GM21360 (cell line): ENCODE measurements around the gene TRIM3.
"Not testable (repeated sequence)": the region's sequence is repeated elsewhere in the genome, so short reads cannot be mapped to it uniquely, and the experiment has no call there.

ENCODE experiments used
- ATAC-seq: cut with Tn5 transposase; IDR thresholded peaks from one replicate; pipeline ENCODE4 v1.9.1; 2021; ENCODE audit warnings: mild to moderate bottlenecking, moderate library complexity; ENCODE audit not compliant: unreplicated experiment

Gene TRIM3

DNA sequence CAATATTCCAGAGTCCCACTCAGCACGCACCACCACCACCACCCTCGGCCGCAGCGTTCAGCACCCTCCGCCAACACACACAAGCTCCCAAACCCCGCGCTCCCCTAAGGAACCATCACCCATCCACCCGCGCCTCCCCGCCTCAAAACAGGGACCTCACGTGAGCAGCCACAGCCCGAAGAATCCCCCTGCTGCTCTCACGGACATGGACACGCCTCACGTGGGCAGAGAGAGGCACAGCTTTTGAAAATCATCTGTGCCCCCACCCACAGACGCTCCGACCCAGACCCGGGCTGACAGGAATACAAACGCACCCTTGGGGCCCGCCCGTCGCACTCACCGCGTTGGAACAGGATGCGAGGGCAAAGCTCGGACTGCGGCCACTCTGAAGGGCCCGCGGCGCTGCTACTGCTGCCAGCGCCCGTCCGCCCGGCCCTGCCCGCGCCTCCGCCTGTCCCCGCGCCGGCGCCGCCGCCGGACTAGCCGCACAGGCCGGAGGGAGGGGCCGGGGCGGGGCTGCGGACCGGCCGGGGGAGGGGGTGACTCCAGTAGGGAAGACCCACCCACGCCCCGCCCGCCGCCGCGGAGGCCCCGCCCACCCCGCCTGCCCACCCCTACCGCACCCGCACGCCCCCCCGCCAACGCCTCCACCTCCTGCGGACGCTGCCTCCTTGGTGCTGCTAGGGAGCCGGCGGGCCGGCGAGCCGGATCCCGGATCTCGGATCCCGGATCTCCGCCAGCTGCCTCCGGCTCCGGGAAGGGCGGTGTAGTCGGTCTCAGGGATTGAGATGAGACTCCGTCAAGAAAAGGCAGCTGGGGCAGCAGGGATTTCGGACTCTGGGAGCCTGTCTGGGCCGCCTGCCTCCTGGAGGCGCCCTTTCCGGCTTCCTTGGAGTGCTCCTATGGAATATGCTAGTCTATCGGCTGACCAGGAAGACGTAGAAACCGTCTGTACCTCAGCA, at the start of gene TRIM3:
Gene TRIM3, minus strand, starts transcription at position 491 of the 962 bp plus-strand sequence. CDS start 8,246 bp downstream, outside the sequence.
- peak; percentile 47 for ATAC-seq

DNA sequence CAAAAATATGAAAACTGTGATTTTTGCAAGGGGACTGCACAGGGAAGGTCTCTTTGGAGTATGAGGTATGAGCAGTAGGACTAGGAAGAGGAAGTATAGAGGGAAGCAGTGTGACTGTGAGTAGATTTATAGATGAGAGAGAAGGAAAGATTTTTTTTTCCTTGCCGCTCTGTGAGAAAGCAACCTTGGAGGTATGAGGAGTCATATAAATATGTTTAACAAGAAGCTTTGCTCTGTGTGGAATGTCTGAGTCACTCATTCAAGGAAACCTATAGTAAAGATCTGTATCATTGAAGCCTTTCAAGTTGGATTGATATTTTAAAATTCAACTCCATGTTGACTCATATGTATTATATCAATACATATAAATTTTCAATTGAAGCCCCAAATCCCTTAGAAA, 49.5 kb upstream of the TRIM3 start:
- no peak for ATAC-seq

DNA sequence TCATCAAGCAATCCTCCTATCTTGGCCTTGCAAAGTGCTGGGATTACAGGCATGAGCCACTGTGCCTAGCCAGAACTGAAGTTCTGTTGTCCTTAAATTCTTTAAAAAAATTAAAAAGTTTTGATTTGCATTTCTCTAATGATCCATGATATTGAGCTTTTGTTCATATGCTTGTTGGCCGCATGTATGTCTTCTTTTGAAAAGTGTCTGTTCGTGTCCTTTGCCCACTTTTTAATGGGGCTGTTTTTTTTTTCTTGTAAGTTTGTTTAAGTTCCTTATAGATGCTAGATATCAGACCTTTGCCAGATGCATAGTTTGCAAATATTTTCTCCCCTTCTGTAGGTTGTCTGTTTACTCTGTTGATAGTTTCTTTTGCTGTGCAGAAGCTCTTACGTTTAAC, 48.2 kb upstream of the TRIM3 start:
- not testable (repeated sequence) for ATAC-seq

DNA sequence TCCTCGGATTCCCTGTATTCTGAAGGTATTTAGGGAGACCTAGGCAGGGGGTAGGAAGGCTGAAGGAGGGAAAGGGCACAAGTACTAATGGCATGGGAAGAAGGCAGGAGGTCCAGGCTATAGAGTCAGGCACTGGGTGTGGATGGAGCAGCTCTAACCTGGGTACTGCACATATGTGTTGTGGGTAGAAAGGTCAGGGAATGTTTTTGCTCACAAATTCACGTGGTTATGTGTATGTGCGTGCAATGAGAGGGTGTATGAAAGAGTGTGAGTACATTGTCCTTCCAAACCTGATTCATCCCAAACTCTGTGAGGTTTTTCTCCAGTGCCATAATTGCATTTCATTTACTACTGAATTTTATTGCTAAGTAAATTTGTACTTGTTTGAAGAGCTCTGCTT, 46.5 kb upstream of the TRIM3 start:
- no peak for ATAC-seq

DNA sequence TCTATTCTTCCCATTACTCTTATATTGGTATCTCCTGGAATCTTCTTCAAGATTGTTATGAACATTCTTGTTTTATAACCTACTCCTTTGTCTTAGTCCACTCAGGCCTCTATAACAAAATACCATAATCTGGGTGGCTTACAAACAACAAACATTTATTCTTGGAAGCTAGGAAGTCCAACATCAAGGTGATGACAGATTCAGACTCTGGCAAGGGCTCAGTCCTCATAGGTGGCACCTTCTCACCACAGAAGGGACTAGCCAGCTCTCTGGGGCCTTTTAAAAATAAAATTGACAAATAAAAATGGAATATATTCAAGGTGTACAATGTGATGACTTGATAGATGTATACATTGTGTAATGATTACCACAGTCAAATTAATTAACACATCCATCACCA, 43.1 kb upstream of the TRIM3 start:
- ATAC-seq, result no peak

DNA sequence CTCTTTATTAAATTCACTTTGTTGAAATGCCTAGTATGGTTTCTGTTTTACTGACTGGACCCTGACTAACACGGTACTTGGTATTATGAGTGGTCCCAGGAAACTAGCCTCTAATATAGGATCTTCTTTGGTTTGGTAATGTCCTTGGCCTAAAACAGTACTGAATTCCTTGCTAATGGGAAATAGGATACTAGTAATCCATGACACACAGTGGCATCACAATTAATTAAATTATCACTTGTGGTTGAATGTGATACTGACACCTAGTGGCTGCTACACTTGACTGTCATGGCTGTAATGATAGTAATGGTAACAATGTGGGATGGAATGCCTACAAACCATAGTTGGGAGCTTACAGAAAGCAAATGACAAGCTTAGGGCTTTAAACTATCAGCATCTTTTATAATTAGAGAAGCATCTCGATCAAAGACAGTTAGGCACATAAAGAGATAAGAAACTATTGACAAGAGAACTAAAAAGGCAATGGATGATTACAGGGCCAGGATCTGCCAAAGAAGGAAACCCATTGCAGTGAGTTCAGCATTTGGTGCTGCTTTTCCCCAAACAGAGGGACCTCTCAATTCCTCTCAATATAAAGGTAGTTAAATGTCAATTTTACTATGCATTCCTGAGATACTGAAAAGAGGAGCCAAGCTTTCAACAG, 32.0 kb upstream of the TRIM3 start:
- ATAC-seq, result peak; percentile 52

DNA sequence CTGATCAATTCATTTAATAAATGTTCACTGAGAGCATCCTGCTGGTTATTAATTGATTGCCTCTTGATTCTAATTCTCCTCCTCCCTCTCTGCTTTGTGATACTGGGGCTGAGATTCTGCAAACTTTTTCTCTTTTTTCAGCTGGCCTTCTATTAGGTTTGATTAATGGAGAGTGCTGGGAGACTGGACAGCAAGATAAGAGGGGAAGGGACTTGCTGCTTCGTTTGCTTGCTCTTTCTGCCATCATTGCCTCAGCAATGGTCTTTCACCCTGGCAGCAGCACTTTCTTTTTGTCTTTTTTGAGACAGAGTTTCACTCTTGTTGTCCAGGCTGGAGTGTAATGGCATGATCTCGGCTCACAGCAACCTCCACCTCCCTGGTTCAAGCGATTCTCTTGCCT, 30.4 kb upstream of the TRIM3 start:
- ATAC-seq, result no peak

DNA sequence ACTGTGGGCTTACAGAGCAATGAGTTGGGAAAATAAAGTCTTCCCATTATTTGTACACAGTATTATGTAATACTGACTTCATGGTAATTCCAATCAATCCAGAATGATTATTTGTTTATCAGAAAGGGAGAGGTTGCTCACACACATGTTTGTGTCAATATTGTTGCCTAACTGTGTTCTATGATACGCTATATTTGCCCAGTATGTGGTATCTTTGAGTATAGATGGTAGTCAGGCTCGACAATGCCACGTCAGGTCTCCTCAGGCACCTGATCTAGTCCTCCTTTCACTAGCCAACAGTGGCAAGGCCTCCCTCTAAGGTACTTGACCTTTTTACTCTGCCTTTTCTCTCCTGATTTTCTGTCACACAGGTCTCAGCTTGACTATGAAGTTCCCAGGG, 28.6 kb upstream of the TRIM3 start:
- ATAC-seq, result no peak

DNA sequence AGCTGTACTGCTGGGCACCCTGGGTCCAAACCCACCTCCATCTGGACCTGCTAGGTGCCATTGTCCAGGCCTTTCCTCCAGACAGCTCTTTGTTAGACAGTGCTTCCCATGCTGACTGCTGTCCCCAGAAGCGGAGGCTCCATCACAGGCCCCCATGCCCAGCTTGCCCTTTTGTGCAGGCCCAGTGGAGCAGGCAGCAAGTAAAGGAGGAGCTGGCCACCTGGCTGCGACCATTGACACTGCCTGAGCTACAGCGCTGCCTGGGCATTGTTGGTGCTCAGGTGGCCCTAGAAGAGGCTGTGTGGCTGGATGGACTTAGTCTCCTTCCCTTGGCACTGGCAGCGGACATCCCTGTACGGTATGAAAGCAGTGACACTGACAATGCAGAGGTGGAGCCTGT, 24.8 kb upstream of the TRIM3 start:
- ATAC-seq, result no peak

DNA sequence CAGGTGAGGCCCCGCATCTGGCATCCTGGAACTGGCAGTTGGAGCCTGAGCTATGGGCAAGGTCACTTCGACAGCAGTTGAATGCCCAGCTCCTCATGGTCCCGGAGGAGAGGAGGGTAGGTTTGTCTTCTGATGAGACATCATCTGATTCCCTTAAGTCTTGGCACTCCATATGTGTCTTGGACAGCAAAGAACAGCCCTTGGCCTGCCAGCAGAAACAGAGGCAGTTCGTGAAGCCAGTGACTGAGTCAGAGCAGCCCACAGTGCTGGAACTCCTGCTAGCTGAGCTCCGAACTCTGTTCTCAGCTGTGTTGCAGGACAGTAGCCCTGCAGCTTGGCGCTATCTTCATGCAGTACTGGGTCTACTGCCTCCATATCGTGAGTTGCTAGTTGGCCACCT, 24.4 kb upstream of the TRIM3 start:
- ATAC-seq, result no peak

DNA sequence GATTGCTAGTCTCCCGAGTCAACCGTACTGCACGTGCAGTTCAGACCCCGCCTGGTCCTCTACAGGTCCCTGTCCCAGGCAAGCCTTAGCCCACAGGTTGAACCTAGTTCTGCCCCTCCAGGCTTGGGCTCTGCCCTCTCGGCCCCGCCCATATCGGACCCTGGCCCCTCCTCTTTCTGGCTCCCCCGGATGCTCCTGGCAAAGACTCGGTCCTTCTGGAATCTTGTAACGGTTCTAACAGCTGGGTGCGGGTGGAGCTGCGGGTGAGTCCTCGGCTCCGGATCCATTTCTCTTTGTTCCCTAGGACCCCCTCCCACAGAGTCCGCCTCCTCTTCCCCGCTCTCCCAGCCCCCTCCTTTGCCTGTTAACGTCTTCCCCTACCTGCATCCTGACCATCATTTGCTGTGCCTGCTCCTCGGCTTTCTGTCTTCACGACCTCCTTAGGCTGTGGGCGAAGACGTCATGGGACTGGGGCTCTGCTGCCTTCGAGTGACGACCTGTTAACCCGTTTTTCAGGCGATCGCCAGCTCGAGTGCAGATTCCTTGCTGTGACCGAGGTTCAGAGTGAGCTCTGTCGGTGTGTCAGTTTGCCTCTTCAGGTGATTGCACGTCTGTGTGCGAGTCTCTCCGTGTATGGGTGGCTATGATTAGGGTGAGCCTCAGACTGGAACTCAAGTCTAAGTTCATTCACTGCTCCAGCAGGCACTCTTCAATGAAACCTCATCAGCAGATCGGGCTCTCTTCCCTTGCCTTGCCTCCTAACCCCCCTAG, 23.5 kb upstream of the TRIM3 start, which contains the start of gene DNHD1:
Gene DNHD1, plus strand, starts transcription at position 212 of the 771 bp plus-strand sequence. CDS start 936 bp downstream, outside the sequence.
- ATAC-seq, result no peak

DNA sequence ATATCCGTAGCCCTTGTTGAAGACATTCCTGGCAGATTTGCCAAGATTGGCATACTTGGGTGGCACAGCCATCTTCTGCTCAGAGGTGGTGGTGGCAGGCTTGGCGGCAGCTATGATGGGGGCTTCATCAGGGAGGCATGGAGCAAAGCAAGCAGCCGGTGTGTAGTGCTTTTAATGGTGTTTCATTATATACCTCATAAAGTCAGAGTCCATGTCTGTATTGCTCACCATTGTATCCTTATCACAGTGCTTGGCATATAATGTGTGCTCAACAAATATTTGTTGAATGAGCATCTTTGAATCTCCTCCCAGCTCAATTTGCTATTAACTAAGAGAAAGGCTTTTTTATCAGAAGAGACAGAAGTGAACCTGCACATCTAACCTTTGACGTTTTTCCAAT, 15.6 kb upstream of the TRIM3 start:
- no peak for ATAC-seq

DNA sequence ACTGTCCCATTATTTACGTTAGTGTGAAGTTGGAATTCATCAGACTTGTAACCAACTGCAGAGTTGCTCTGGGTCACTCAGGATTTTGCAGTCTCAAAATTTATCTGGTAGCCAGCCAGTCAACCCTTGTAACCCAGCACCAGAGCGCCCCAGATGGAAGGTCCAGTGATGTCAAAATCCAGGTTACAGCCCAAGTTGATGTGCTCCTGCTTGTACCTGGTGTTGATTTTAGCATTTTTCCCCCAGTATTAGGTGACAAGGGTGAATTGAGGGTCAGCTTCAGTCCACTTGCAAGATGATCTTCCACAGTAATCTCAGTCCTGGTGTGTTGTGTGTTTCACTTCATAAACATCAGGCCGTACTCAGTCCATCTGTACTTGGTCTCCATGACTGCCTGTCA, 15.1 kb upstream of the TRIM3 start:
- no peak for ATAC-seq

DNA sequence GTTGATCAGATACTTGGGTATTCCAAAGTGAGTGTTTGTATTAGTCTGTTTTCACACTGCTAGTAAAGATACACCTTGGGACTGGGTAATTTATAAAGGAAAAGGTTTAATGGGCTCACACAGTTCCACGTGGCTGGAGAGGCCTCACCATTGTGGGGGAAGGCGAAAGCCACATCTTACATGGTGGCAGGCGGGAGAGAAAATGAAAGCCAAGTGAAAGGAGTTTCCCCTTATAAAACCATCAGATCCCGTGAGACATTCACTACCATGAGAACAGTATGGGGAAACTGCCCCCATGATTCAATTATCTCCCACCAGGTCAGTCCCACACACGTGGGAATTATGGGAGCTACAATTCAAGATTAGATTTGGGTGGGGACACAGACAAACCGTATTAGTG, 14.6 kb upstream of the TRIM3 start:
- ATAC-seq, result no peak

DNA sequence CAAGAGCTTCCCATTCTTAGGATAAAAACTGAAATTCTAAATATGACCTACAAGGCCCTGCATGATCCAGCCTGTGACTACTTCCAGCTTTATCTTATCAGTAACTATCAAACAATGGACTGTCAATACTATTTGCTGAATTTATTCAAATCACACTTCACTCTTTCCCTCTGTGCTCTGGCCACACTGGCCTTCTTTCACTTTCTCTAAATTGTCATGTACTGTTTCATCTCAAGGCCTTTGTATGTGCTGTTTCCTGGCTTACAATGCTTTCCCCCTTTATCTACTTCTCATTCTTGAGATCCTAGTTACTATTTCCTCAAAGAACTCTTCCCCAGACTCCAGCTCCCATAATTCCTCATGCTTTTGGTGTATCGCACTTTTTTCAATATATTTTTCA, 13.2 kb upstream of the TRIM3 start:
- ATAC-seq, result no peak

DNA sequence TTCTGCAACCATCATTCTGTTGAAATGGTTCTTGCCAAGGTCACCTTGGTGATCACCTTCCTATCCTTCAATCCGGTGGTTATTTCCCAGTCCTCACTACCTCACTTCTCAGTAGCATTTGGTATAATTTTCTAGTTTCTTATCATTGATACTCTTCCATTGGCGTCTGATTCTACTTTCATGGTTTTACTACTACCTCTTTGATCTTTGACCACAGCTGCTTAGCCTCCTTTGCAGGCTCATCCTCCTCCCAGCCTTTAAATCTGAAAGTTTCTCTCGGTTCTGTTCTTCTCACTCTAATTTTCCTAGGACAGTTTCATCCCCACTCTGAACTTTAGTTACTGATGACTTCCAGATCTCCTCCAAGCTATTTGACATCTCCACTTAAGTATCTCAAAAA, 12.5 kb upstream of the TRIM3 start:
- ATAC-seq, result no peak

DNA sequence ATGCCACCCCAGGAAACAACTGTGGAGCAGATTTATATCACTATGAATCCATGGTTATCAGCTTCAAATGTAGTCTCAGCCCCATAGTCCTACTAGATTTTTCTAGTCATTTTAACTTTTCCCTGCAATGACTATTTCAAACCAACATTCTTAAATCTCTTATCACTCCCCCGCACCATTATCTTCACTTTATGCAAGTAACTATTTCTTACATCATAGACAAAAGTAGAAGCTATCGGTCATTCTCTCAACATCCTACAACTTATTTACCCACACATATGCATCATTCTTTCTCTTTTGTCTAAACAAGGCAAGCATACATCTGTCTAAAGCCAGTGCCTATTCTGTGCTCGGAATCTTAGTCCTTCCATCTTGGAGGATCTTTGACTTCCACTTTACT, 11.9 kb upstream of the TRIM3 start:
- no peak for ATAC-seq

DNA sequence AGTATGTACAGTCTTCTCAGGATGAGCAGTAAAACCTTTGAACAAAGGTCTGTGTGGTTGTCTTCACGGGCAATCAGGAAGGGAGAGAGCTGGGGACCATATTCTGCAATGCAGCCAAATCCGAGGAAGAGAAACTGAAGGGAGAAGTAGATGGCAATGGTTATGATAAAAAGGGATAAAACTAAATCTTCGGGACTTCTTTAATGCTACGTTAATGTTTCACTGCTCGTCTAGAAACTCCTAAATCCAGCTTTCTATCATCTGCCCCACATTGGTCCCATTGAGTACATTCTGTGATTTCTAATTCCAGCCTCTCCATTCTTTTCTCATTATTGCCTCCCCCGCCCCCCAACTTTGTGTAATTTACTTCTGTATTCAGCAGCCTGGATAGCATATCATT, 9.3 kb upstream of the TRIM3 start:
- no peak for ATAC-seq

DNA sequence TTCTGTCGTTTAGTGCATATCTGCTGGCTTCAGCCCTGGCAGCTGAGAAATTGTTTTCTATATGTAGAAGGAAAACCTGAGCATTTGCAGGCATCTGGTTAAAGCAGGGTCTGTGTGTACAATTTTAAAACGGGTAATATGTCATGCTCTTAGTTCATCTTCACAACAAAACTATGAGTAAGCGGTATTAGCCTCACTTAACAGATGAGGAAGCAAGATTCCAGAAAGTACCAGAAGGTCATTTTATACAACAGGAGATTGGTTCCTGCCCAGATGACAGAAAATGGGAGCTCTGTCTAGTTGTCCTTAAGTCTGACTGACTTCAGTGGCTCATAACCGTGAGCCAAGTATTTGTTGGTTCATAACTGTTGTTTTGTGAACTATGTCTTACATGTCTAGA, 8.7 kb upstream of the TRIM3 start:
- no peak for ATAC-seq

DNA sequence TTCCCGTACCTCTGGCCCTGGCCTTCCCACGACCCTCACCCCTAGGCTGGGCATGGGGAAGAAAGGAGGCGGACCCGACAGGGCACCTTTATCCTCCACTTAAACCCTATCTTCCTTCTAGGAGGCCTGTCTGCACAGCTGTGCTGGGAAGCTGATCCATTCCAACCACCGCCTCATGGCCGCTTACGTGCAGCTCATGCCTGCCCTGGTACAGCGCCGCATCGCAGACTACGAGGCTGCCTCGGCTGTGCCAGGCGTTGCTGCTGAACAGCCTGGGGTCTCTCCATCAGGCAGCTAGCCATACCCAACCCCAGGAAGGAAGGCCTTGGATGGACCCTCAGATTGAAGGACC, 8.2 kb upstream of the TRIM3 start:
- peak; percentile 1 for ATAC-seq
